T-helper 2 cell treated with Interferon-gamma antibody and Interleukin-4, amounts not matched to agents 100 ng/mL and 5 ng/mL, for 36 hours (primary cell): Measurements from ENCODE around the gene HGFAC. TPM values are rescaled to one million over a fixed set of nuclear protein-coding genes. Genes with fewer than 3 reads are reported as not detected.

Experiments
- intact Hi-C: fragments of 100-400 bp; cut with micrococcal nuclease; formaldehyde crosslinking; loops from one replicate; pipeline ENCODE4 v1.15.1; 2023
- total RNA-seq: library from RNA; stranded (reverse); gene quantifications from 2 replicates; pipeline ENCODE4 v1.2.3, GENCODE V29; 2022

The HGFAC gene
- total RNA-seq, 1 donor from 2014 or later = not detected

GRCh38 chr4:3460926-3461325 lies 19.2 kb downstream of the HGFAC start:
- intact Hi-C loops = no loop called here

GRCh38 chr4:3461515-3462291 lies 19.9 kb downstream of the HGFAC start:
- intact Hi-C loops = no loop called here

- intact Hi-C loops = no loop called here
These were observed 20.6 kb downstream of the HGFAC start for GRCh38 chr4:3462321-3462789.

- intact Hi-C loops = no loop called here
These were observed 21.1 kb downstream of the HGFAC start, which contains the start of gene DOK7 for GRCh38 chr4:3462790-3463415. Gene DOK7, plus strand, starts transcription at chr4:3463306. Its CDS starts 70 bp downstream, at chr4:3463376.

GRCh38 chr4:3463556-3464348 lies 22.0 kb downstream of the HGFAC start:
- intact Hi-C loops = no loop called here

GRCh38 chr4:3464349-3464905 lies 22.7 kb downstream of the HGFAC start:
- intact Hi-C loops = no loop called here

- intact Hi-C loops = no loop called here
These were observed 23.3 kb downstream of the HGFAC start for GRCh38 chr4:3464911-3465697.

- intact Hi-C loops = no loop called here
These were observed 24.2 kb downstream of the HGFAC start for GRCh38 chr4:3465698-3466671.

- intact Hi-C loops = no loop called here
These were observed 25.2 kb downstream of the HGFAC start for GRCh38 chr4:3466691-3467600.

- intact Hi-C loops = no loop called here
These were observed 25.8 kb downstream of the HGFAC start for GRCh38 chr4:3467601-3468031.

- intact Hi-C loops = no loop called here
These were observed 26.4 kb downstream of the HGFAC start for GRCh38 chr4:3468154-3468553.

- intact Hi-C loops = no loop called here
These were observed 27.0 kb downstream of the HGFAC start for GRCh38 chr4:3468804-3469203.

GRCh38 chr4:3469386-3470243 lies 27.8 kb downstream of the HGFAC start:
- intact Hi-C loops = no loop called here

- intact Hi-C loops = no loop called here
These were observed 28.7 kb downstream of the HGFAC start for GRCh38 chr4:3470244-3471097.

GRCh38 chr4:3471098-3471760 lies 29.5 kb downstream of the HGFAC start:
- intact Hi-C loops = no loop called here

GRCh38 chr4:3471886-3472285 lies 30.1 kb downstream of the HGFAC start:
- intact Hi-C loops = no loop called here
